ENCODE data around the gene OR51E1.

GRCh38 chr11:4642043-4642442 lies 1.7 kb upstream of the OR51E1 start:
- no peak for TF ChIP-seq POLR2A (IDR thresholded peaks at IDR 0.05)
- TF ChIP-seq EP300 (IDR thresholded peaks at IDR 0.05; ENCODE audit: low read depth) = no peak
- TF ChIP-seq, protein P1, sequence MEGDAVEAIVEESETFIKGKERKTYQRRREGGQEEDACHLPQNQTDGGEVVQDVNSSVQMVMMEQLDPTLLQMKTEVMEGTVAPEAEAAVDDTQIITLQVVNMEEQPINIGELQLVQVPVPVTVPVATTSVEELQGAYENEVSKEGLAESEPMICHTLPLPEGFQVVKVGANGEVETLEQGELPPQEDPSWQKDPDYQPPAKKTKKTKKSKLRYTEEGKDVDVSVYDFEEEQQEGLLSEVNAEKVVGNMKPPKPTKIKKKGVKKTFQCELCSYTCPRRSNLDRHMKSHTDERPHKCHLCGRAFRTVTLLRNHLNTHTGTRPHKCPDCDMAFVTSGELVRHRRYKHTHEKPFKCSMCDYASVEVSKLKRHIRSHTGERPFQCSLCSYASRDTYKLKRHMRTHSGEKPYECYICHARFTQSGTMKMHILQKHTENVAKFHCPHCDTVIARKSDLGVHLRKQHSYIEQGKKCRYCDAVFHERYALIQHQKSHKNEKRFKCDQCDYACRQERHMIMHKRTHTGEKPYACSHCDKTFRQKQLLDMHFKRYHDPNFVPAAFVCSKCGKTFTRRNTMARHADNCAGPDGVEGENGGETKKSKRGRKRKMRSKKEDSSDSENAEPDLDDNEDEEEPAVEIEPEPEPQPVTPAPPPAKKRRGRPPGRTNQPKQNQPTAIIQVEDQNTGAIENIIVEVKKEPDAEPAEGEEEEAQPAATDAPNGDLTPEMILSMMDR (IDR thresholded peaks at IDR 0.05) = no peak

All from transverse colon (tissue), 3 donors.